ENCODE data around the gene MIDN.

The MIDN gene

DNA sequence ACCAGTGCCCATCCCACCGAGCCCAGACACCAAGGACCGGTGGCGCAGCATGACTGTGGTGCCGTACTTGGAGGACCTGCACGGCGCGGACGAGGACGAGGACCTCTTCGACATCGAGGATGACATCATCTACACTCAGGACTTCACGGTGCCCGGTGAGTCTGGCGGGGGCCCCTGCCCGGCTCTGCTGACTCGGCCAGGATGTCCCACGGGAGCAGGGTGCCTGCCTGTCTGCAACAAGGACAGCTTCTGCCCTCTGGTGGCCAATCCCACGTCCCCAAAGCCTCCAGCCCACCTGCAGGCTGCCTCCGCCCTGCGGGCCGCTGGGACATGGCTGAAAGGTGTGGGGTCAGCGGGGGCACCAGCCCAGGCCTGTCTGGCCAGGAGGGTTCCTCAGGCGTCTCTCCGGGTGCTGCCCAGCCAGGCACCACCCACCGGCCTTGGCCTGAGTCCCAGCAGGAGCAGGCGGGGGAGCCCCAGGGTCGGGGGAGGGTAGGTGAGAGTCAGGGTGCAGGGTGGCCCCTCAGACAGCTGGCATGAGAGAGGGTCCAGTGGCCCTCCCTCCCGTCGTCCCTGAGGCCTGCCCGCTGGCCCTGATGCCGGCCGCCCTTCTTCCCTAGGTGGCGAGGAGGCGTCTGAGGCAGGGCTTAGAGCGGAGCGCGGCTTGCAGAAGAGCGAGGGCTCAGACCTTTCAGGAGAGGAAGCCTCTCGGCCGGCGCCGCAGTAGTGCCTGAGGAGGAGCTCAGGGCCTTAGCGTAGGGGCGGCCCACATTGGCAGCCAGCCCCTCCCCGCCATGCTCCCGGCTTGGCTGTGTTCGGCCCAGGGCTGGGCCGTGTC lies 25.1 kb upstream of the MIDN start:
- DNase-seq (ENCODE audit: low spot score) = peak; percentile 79
- TF ChIP-seq, protein P1, sequence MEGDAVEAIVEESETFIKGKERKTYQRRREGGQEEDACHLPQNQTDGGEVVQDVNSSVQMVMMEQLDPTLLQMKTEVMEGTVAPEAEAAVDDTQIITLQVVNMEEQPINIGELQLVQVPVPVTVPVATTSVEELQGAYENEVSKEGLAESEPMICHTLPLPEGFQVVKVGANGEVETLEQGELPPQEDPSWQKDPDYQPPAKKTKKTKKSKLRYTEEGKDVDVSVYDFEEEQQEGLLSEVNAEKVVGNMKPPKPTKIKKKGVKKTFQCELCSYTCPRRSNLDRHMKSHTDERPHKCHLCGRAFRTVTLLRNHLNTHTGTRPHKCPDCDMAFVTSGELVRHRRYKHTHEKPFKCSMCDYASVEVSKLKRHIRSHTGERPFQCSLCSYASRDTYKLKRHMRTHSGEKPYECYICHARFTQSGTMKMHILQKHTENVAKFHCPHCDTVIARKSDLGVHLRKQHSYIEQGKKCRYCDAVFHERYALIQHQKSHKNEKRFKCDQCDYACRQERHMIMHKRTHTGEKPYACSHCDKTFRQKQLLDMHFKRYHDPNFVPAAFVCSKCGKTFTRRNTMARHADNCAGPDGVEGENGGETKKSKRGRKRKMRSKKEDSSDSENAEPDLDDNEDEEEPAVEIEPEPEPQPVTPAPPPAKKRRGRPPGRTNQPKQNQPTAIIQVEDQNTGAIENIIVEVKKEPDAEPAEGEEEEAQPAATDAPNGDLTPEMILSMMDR (IDR thresholded peaks at IDR 0.05; ENCODE audit: extremely low read depth, missing control alignments) = peak; percentile 29

DNA sequence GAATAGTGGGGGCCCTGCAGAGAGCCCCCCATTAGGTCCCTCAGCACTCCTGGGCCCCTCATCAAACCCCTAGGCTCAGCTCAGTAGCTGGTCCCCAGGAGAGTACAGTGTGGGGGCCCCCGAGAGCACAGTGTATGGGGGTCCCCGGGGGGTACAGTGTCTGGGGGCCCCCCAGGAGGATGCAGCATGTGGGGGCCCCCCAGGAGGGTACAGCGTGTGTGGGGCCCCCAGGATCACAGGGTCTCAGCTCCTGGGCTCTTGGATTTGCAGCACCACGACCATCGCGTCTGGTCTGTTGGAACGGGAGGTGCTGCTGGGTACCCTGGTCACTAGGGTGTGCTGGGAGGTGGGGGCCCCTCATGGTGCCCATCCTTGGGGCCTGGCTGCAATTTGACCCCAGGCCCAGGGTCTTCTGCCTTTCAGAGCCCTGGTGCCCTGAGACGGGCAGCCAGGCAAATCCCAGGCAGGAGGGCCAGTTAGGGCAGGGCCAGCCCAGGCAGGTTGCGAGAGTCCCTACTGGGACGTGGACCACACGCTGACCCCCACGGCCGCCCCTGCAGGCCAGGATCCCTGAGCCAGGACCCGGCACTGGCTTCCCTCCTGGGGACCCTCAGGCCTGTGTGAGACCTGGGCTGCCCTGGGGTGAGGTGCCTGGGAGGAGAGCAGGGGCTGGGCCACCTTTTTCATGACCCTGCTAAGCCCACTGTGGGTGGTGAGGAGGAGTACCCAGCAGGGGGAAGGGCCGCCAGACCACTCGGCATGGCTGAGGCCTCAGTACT lies 24.1 kb upstream of the MIDN start:
- no peak for DNase-seq (ENCODE audit: low spot score)
- TF ChIP-seq, protein P1 (IDR thresholded peaks at IDR 0.05; ENCODE audit: extremely low read depth, missing control alignments) = no peak

DNA sequence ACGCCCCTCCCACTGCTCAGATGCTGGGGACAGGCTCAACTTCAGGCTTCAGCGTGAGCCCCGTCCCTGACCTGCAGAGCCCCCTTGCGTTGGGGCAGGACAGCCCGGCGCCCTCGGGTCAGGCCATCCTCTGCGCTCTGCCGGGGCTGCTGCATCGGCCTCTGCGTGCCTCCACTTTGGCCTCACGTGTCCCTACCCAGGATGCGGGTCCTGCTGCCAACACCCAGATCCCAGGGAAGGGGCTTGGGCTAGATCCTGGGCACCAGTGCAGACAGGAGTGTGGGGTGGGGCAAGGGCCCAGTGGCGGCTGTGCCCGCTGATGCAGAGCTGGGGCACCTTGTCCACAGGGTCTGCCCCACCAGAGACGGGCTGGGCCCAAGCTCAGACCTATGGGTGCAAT lies 23.5 kb upstream of the MIDN start:
- TF ChIP-seq, protein P1 (IDR thresholded peaks at IDR 0.05; ENCODE audit: extremely low read depth, missing control alignments) = no peak
- no peak for DNase-seq (ENCODE audit: low spot score)

DNA sequence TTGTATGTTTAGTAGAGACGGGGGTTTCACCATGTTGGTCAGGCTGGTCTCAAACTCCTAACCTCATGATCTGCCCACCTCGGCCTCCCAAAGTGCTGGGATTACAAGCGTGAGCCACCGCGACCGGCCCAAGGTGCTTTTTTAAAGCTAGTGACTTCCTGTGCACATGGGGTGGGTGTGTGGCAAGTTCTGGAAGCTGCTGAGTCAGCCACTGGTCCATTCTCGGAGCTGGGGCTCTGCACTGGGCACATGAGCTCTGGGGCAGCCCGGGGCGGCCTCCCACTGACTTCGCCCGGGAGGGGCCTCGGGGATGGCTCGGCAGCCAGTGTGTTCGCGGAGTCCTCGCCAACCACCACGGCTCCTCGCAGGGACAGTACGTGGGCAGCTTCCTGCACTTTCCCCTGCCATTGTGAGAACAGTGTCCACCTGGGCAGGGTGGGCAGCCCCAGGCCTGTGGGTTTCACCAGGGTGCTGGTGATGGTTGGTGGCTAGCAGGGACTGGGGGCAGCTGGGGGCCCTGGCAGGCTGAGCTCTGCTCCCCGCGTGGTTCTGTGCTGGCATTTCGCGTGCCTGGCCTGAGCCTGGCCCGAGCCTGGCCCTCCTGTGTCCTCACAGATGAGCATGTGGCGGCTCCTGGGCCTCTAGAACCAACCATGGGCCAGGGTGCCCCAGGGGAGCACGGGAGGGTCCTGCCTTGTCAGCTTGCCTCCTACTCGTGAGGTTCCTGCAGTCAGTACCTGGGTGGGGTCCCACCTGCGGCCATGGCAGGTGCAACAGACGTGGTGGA lies 22.8 kb upstream of the MIDN start:
- DNase-seq (ENCODE audit: low spot score) = no peak
- TF ChIP-seq, protein P1 (IDR thresholded peaks at IDR 0.05; ENCODE audit: extremely low read depth, missing control alignments) = no peak

DNA sequence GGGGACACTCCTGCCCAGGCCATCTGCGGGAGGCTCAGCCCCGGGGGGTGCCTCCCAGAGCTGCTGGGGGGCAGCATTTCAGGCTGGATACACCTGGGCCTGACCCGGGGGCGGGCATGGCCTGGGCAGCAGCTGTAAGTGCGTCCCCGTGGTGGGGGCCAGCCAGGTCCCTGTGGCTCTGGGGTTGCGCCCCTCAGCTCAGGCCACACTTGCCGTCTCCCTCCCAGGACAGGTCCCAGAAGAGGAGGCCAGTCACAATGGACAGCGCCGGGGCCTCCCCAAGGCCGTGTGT lies 22.2 kb upstream of the MIDN start:
- TF ChIP-seq, protein P1 (IDR thresholded peaks at IDR 0.05; ENCODE audit: extremely low read depth, missing control alignments) = no peak
- DNase-seq (ENCODE audit: low spot score) = no peak

DNA sequence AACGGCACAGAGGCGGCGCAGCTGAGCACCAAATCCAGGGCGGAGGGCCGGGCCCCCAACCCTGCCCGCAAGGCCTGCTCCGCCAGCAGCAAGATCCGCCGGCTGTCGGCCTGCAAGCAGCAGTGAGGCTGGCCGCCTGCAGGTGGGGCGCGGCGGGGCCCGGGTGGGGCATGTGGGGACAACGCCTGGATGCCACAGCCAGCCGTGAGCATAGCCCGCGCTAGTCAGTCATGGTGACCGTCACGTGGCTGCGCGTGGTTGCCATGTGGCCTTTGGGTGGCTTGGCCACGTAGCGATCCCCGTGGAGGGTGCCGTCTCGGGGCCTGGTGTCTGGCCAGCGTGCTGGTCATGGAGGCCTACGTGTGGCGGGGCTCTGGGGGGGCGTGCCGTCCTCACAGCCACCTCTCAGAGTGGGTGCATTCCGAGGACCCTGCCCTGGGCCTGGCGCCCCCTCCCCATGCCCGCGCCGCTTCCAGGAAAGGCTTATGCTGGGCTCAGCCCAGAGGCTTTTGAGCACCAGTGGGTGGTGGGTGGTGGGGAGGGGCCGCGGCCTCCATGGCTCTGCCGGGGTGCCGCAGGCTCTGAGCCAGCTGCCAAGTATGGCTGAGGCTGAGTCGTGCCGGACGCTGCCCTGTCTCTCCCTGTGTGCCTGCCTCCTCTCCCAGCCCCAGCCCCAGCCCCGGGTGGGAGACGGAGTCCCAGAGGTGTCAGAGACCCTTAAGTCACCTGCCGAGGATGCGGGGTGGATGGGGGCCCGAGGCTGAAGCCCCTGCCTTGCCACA lies 21.7 kb upstream of the MIDN start:
- TF ChIP-seq, protein P1 (IDR thresholded peaks at IDR 0.05; ENCODE audit: extremely low read depth, missing control alignments) = no peak
- no peak for DNase-seq (ENCODE audit: low spot score)
